HepG2 (cell line): ENCODE data around the gene DNAAF9. TPM values are rescaled to one million over a fixed set of nuclear protein-coding genes. Genes with fewer than 3 reads are reported as not detected.

ENCODE experiments used
- DR1 ChIP-seq: sonication (generic); formaldehyde crosslinking; IDR thresholded peaks from 2 replicates; pipeline ENCODE4 v1.8.0; 2021; ENCODE audit warnings: mild to moderate bottlenecking, missing genetic modification reagents, inconsistent platforms
- GATAD2A ChIP-seq: IDR thresholded peaks from 2 replicates; pipeline ENCODE4 v1.6.1; 2016
- GFI1 ChIP-seq: sonication (generic); formaldehyde crosslinking; IDR thresholded peaks from 2 replicates; pipeline ENCODE4 v1.5.0; 2020; ENCODE audit warnings: missing genetic modification reagents, mild to moderate bottlenecking, borderline replicate concordance
- IKZF1 ChIP-seq: fragments of 450-650 bp; IDR thresholded peaks from 2 replicates; pipeline ENCODE4 v1.7.1; 2016
- SAFB2 ChIP-seq: sonication (generic); formaldehyde crosslinking; IDR thresholded peaks from 2 replicates; pipeline ENCODE4 v1.5.1; 2020; ENCODE audit warnings: missing genetic modification reagents, low read depth, mild to moderate bottlenecking, borderline replicate concordance
- SATB2 ChIP-seq: sonication (generic); formaldehyde crosslinking; IDR thresholded peaks from 2 replicates; pipeline ENCODE4 v1.5.0; 2020; ENCODE audit warnings: missing genetic modification reagents
- SRSF1 ChIP-seq: fragments of 200-400 bp; formaldehyde crosslinking; optimal IDR thresholded peaks from 2 replicates; pipeline ENCODE3; 2017; ENCODE audit warnings: mild to moderate bottlenecking, low read depth, low read length, moderate library complexity
- TSC22D2 ChIP-seq: sonication (generic); formaldehyde crosslinking; IDR thresholded peaks from 2 replicates; pipeline ENCODE4 v1.5.1; 2020; ENCODE audit warnings: missing genetic modification reagents, mild to moderate bottlenecking, borderline replicate concordance
- ZKSCAN5 ChIP-seq: sonication (generic); formaldehyde crosslinking; IDR thresholded peaks from 2 replicates; pipeline ENCODE4 v1.5.1; 2020; ENCODE audit warnings: mild to moderate bottlenecking, missing genetic modification reagents
- ZNF260 ChIP-seq: sonication (generic); formaldehyde crosslinking; IDR thresholded peaks from 2 replicates; pipeline ENCODE4 v1.4.0; 2020; ENCODE audit warnings: missing genetic modification reagents, low read depth, mild to moderate bottlenecking, borderline replicate concordance
- ZNF556 ChIP-seq: sonication (generic); formaldehyde crosslinking; IDR thresholded peaks from 2 replicates; pipeline ENCODE4 v1.4.0; 2020; ENCODE audit warnings: mild to moderate bottlenecking, missing genetic modification reagents, borderline replicate concordance
- ZNF709 ChIP-seq: sonication (generic); formaldehyde crosslinking; IDR thresholded peaks from 2 replicates; pipeline ENCODE4 v1.5.0; 2020; ENCODE audit warnings: mild to moderate bottlenecking, missing genetic modification reagents
- ZNF720 ChIP-seq: sonication (generic); formaldehyde crosslinking; IDR thresholded peaks from 2 replicates; pipeline ENCODE4 v1.4.0; 2020; ENCODE audit warnings: missing genetic modification reagents
- ZNF737 ChIP-seq: sonication (generic); formaldehyde crosslinking; IDR thresholded peaks from 2 replicates; pipeline ENCODE4 v1.5.0; 2020; ENCODE audit warnings: missing genetic modification reagents, mild to moderate bottlenecking, borderline replicate concordance
- ZNF747 ChIP-seq: sonication (generic); formaldehyde crosslinking; IDR thresholded peaks from 2 replicates; pipeline ENCODE4 v1.8.1; 2023; ENCODE audit warnings: missing genetic modification reagents, mild to moderate bottlenecking, borderline replicate concordance
- polyA plus RNA-seq, 8 experiments: library from polyadenylated mRNA; depleted of rRNA in 3 of 8; stranded (reverse) in 7 of 8; unstranded in 1 of 8; fragments of >200 nt; fragmentation: Illumina TruSeq in 4 of 8; extraction: Trizol in 4 of 8; gene quantifications; 2 replicates each; pipeline versions ENCODE4 v1.2.1 to v1.2.3, GENCODE V29; 2011 to 2016; ENCODE audit warnings: low read depth in 4 of 8, missing spikeins in 1 of 8, mixed read lengths in 1 of 8; ENCODE audit not compliant: insufficient read depth in 1 of 8
- total RNA-seq, 5 experiments: library from RNA; depleted of rRNA; stranded (reverse); fragments of >200 nt; fragmentation: Illumina TruSeq; extraction: Trizol; gene quantifications; 2 replicates each; pipeline ENCODE4 v1.2.3, GENCODE V29; 2016; ENCODE audit warnings: low read depth in 1 of 5
- TF ChIP-seq, protein P1 (sequence below): sonication (generic); formaldehyde crosslinking; IDR thresholded peaks from 2 replicates; pipeline ENCODE4 v1.9.0; 2022; ENCODE audit warnings: low read depth, missing genetic modification reagents
- TF ChIP-seq, protein P2 (sequence below): sonication (generic); formaldehyde crosslinking; IDR thresholded peaks from 2 replicates; pipeline ENCODE4 v1.4.0; 2020; ENCODE audit warnings: missing genetic modification reagents
- TF ChIP-seq, protein P3 (sequence below): sonication (generic); formaldehyde crosslinking; IDR thresholded peaks from 2 replicates; pipeline ENCODE4 v1.8.1; 2023; ENCODE audit warnings: mild to moderate bottlenecking, missing genetic modification reagents, borderline replicate concordance
- TF ChIP-seq, protein P4 (sequence below): sonication (generic); formaldehyde crosslinking; IDR thresholded peaks from 2 replicates; pipeline ENCODE4 v1.8.1; 2023; ENCODE audit warnings: mild to moderate bottlenecking, missing genetic modification reagents
- TF ChIP-seq, protein P5 (sequence below): sonication (generic); formaldehyde crosslinking; IDR thresholded peaks from 2 replicates; pipeline ENCODE4 v1.4.0; 2020; ENCODE audit warnings: mild to moderate bottlenecking, low read depth, missing genetic modification reagents
- TF ChIP-seq, protein P6 (sequence below), 2 experiments: sonication (generic) in 1 of 2; formaldehyde crosslinking in 1 of 2; IDR thresholded peaks; 2 replicates each; pipeline versions ENCODE4 v1.4.0 to v1.6.1; 2016 to 2020; ENCODE audit warnings: borderline replicate concordance in 1 of 2, low read depth in 1 of 2, mild to moderate bottlenecking in 1 of 2, missing genetic modification reagents in 1 of 2

DNAAF9 gene
- total and polyA plus RNA-seq, 2 of the 13 experiments (the other 11 are each of a cell fraction or from before 2014, with no cell fraction given): 10.5 to 14.9 TPM

DNA sequence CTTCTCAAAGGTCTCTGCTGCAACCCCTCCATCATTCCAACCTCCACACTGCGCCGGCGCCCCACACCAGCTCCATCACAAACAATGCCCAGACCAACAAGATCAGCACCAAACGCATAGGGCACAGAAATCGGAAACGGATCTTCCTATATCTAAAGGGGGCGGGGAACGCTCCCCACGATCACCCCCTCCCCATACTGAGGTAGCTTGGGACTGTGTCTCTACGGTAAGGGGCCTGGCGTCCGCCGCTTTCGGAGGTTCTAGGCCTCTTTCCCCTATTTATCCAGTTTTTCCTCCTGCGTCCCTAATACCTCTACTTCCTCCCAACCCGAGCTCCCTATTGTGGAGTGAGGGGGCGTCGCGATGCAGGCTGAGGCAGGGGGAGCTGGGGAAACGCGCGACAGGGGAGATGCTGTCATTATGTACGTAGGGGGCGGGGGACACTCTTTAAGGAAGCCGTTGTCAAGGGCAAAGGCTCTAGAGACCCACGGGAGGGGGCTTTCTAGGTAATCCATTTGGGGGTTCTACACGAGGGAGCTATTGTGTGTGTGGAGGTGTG, 909 bp downstream of the DNAAF9 start (continued):
- no peak; the same call in 1 of the 2 replicates for TF ChIP-seq ZNF709 (CRISPR knock-in tag)
- TF ChIP-seq ZNF556 (CRISPR knock-in tag): no peak
- TF ChIP-seq, protein P1, sequence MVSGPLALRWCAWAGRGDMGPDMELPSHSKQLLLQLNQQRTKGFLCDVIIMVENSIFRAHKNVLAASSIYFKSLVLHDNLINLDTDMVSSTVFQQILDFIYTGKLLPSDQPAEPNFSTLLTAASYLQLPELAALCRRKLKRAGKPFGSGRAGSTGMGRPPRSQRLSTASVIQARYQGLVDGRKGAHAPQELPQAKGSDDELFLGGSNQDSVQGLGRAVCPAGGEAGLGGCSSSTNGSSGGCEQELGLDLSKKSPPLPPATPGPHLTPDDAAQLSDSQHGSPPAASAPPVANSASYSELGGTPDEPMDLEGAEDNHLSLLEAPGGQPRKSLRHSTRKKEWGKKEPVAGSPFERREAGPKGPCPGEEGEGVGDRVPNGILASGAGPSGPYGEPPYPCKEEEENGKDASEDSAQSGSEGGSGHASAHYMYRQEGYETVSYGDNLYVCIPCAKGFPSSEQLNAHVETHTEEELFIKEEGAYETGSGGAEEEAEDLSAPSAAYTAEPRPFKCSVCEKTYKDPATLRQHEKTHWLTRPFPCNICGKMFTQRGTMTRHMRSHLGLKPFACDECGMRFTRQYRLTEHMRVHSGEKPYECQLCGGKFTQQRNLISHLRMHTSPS (CRISPR knock-in tag): no peak
- TF ChIP-seq, protein P2, sequence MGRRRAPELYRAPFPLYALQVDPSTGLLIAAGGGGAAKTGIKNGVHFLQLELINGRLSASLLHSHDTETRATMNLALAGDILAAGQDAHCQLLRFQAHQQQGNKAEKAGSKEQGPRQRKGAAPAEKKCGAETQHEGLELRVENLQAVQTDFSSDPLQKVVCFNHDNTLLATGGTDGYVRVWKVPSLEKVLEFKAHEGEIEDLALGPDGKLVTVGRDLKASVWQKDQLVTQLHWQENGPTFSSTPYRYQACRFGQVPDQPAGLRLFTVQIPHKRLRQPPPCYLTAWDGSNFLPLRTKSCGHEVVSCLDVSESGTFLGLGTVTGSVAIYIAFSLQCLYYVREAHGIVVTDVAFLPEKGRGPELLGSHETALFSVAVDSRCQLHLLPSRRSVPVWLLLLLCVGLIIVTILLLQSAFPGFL (CRISPR knock-in tag): no peak
- TF ChIP-seq, protein P3, sequence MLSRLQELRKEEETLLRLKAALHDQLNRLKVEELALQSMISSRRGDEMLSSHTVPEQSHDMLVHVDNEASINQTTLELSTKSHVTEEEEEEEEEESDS (CRISPR knock-in tag): no peak
- no peak for TF ChIP-seq SRSF1
- TF ChIP-seq ZNF747 (CRISPR knock-in tag): no peak
- no peak for TF ChIP-seq ZNF737 (CRISPR knock-in tag)
- TF ChIP-seq, protein P4, sequence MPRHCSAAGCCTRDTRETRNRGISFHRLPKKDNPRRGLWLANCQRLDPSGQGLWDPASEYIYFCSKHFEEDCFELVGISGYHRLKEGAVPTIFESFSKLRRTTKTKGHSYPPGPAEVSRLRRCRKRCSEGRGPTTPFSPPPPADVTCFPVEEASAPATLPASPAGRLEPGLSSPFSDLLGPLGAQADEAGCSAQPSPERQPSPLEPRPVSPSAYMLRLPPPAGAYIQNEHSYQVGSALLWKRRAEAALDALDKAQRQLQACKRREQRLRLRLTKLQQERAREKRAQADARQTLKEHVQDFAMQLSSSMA (CRISPR knock-in tag): no peak; the same call in 1 of the 2 replicates
- no peak for TF ChIP-seq DR1 (CRISPR knock-in tag)
- no peak for TF ChIP-seq SATB2 (CRISPR knock-in tag)
- no peak for TF ChIP-seq GATAD2A (CRISPR knock-in tag)
- TF ChIP-seq ZNF720 (CRISPR knock-in tag): no peak
- TF ChIP-seq IKZF1: no peak
- TF ChIP-seq, protein P5, sequence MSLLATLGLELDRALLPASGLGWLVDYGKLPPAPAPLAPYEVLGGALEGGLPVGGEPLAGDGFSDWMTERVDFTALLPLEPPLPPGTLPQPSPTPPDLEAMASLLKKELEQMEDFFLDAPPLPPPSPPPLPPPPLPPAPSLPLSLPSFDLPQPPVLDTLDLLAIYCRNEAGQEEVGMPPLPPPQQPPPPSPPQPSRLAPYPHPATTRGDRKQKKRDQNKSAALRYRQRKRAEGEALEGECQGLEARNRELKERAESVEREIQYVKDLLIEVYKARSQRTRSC (CRISPR knock-in tag): no peak
- TF ChIP-seq ZKSCAN5 (CRISPR knock-in tag): no peak
- no peak for TF ChIP-seq TSC22D2 (CRISPR knock-in tag)
- TF ChIP-seq GFI1 (CRISPR knock-in tag): no peak
- TF ChIP-seq, protein P6, sequence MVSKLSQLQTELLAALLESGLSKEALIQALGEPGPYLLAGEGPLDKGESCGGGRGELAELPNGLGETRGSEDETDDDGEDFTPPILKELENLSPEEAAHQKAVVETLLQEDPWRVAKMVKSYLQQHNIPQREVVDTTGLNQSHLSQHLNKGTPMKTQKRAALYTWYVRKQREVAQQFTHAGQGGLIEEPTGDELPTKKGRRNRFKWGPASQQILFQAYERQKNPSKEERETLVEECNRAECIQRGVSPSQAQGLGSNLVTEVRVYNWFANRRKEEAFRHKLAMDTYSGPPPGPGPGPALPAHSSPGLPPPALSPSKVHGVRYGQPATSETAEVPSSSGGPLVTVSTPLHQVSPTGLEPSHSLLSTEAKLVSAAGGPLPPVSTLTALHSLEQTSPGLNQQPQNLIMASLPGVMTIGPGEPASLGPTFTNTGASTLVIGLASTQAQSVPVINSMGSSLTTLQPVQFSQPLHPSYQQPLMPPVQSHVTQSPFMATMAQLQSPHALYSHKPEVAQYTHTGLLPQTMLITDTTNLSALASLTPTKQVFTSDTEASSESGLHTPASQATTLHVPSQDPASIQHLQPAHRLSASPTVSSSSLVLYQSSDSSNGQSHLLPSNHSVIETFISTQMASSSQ (IDR thresholded peaks at IDR 0.05; ENCODE audit: low read depth): no peak
- TF ChIP-seq, protein P6 (CRISPR knock-in tag; IDR thresholded peaks at IDR 0.05; ENCODE audit: borderline replicate concordance): no peak; the same call in 1 of the 2 replicates
- no peak; the same call in 1 of the 2 replicates for TF ChIP-seq SAFB2 (CRISPR knock-in tag)
- TF ChIP-seq ZNF260 (CRISPR knock-in tag): no peak
